Astrocyte of the spinal cord (primary cell): ENCODE data around the gene HCCS.

ENCODE experiments used
- DNase-seq: peaks from one replicate; pipeline ENCODE4 v3.0.0; 2011; ENCODE audit warnings: low read depth, low spot score
- H3K4me3 ChIP-seq: 2 replicates; pipeline ENCODE4 v1.5.1; 2011; ENCODE audit warnings: low read depth, mild to moderate bottlenecking, low read length, moderate library complexity
- in situ Hi-C: cut with HindIII; loops from 2 replicates; pipeline ENCODE4 v1.10.0; 2017; ENCODE audit warnings: low sequenced_read_pairs
- TF ChIP-seq, protein P1 (sequence below): IDR thresholded peaks from 2 replicates; pipeline ENCODE4 v1.5.1; 2012; ENCODE audit warnings: low read depth, mild to moderate bottlenecking, low read length, inconsistent platforms

HCCS gene

DNA sequence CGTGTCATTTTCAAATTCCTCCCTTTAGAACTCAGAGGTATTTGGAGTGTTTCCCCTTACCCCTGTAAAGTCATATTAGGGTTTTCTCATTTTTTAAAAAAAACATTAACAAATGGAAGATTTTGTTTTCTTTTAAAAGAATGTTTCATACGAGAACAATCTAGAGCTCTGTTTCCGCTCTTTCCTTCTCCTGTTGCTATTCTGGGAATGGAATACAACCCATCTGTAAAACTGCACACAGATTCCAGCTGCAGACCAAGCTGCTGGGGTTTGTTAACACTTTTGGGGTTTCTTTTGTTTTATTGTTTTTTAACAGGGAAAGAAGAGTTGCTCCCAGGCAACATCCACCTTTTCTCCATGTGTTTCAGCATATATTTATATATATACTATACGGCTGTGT, 61.3 kb downstream of the HCCS start:
- no peak for DNase-seq
- in situ Hi-C loops, result no loop called here
- no peak overlapping the region for H3K4me3 ChIP-seq
- TF ChIP-seq, protein P1, sequence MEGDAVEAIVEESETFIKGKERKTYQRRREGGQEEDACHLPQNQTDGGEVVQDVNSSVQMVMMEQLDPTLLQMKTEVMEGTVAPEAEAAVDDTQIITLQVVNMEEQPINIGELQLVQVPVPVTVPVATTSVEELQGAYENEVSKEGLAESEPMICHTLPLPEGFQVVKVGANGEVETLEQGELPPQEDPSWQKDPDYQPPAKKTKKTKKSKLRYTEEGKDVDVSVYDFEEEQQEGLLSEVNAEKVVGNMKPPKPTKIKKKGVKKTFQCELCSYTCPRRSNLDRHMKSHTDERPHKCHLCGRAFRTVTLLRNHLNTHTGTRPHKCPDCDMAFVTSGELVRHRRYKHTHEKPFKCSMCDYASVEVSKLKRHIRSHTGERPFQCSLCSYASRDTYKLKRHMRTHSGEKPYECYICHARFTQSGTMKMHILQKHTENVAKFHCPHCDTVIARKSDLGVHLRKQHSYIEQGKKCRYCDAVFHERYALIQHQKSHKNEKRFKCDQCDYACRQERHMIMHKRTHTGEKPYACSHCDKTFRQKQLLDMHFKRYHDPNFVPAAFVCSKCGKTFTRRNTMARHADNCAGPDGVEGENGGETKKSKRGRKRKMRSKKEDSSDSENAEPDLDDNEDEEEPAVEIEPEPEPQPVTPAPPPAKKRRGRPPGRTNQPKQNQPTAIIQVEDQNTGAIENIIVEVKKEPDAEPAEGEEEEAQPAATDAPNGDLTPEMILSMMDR, result no peak
